HL-60 (cell line): ENCODE data around the gene ARHGEF7.

Source experiments
- DNase-seq, 2 experiments: peaks; one replicate each; pipeline ENCODE4 v3.0.0-alpha.2; 2010 to 2020; ENCODE audit warnings: low read depth in 1 of 2, low spot score in 1 of 2
- H3K27ac ChIP-seq: fragments of 250-450 bp; sonication (Bioruptor Pico); replicated peaks from 2 replicates; pipeline ENCODE4 v1.5.1; 2020; ENCODE audit warnings: mild to moderate bottlenecking, moderate library complexity
- H3K27me3 ChIP-seq: fragments of 250-450 bp; sonication (Bioruptor Pico); 2 replicates; pipeline ENCODE4 v1.5.1; 2021; ENCODE audit warnings: mild to moderate bottlenecking, moderate library complexity; ENCODE audit not compliant: insufficient read depth, poor library complexity, severe bottlenecking
- H3K4me3 ChIP-seq: replicated peaks from 2 replicates; pipeline ENCODE4 v1.5.1; 2011; ENCODE audit warnings: mild to moderate bottlenecking, control low read depth, low read length; ENCODE audit not compliant: insufficient read depth
- CTCF ChIP-seq: IDR thresholded peaks from one replicate; pipeline ENCODE4 v1.5.1; 2011; ENCODE audit warnings: low read length, control low read depth, inconsistent platforms; ENCODE audit not compliant: insufficient read depth
- GABPA ChIP-seq: IDR thresholded peaks from 2 replicates; pipeline ENCODE4 v1.6.1; 2012; ENCODE audit warnings: low read depth
- POLR2AphosphoS5 ChIP-seq: IDR thresholded peaks from 2 replicates; pipeline ENCODE4 v1.6.1; 2012; ENCODE audit warnings: low read depth
- SPI1 ChIP-seq: IDR thresholded peaks from 2 replicates; pipeline ENCODE4 v1.6.1; 2012; ENCODE audit warnings: low read depth, mild to moderate bottlenecking, borderline replicate concordance
- TF ChIP-seq, protein P1 (sequence below): IDR thresholded peaks from 2 replicates; pipeline ENCODE4 v1.6.1; 2012; ENCODE audit warnings: low read depth; ENCODE audit not compliant: insufficient replicate concordance

ARHGEF7 gene

GRCh38 chr13:111280681-111281585, 165.8 kb downstream of the ARHGEF7 start:
- TF ChIP-seq, protein P1, sequence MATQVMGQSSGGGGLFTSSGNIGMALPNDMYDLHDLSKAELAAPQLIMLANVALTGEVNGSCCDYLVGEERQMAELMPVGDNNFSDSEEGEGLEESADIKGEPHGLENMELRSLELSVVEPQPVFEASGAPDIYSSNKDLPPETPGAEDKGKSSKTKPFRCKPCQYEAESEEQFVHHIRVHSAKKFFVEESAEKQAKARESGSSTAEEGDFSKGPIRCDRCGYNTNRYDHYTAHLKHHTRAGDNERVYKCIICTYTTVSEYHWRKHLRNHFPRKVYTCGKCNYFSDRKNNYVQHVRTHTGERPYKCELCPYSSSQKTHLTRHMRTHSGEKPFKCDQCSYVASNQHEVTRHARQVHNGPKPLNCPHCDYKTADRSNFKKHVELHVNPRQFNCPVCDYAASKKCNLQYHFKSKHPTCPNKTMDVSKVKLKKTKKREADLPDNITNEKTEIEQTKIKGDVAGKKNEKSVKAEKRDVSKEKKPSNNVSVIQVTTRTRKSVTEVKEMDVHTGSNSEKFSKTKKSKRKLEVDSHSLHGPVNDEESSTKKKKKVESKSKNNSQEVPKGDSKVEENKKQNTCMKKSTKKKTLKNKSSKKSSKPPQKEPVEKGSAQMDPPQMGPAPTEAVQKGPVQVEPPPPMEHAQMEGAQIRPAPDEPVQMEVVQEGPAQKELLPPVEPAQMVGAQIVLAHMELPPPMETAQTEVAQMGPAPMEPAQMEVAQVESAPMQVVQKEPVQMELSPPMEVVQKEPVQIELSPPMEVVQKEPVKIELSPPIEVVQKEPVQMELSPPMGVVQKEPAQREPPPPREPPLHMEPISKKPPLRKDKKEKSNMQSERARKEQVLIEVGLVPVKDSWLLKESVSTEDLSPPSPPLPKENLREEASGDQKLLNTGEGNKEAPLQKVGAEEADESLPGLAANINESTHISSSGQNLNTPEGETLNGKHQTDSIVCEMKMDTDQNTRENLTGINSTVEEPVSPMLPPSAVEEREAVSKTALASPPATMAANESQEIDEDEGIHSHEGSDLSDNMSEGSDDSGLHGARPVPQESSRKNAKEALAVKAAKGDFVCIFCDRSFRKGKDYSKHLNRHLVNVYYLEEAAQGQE = no peak
- no peak for TF ChIP-seq POLR2AphosphoS5
- no peak for TF ChIP-seq GABPA
- TF ChIP-seq CTCF = no peak
- TF ChIP-seq SPI1 = no peak
- no peaks in the 10 kb centered on the region for H3K27me3 ChIP-seq
- no peak overlapping the region for H3K27ac ChIP-seq
- no peak overlapping the region for H3K4me3 ChIP-seq
- no peak for DNase-seq

- Histone ChIP-seq H3K4me3 (no peak overlapping the region), H3K27ac (no peak overlapping the region), H3K27me3 (no peaks in the 10 kb centered on the region)
- DNase-seq = peak in 1 of 2 experiments; percentile 48
- no peak for TF ChIP-seq CTCF
- no peak for TF ChIP-seq SPI1
- TF ChIP-seq, protein P1 = no peak
- no peak for TF ChIP-seq GABPA
- TF ChIP-seq POLR2AphosphoS5 = no peak
These were observed 166.7 kb downstream of the ARHGEF7 start for GRCh38 chr13:111281751-111282311.

- H3K27me3 ChIP-seq = no peaks in the 10 kb centered on the region
- TF ChIP-seq CTCF (no peak), POLR2AphosphoS5 (no peak), SPI1 (no peak), GABPA (no peak)
- TF ChIP-seq, protein P1 = no peak
- no peak overlapping the region for H3K27ac ChIP-seq
- no peak overlapping the region for H3K4me3 ChIP-seq
- no peak for DNase-seq
These were observed 167.3 kb downstream of the ARHGEF7 start for GRCh38 chr13:111282425-111282824.
